Central memory CD4-positive, alpha-beta T cell (primary cell): ENCODE data around the gene KRT85.
"Not testable (repeated sequence)": the region's sequence is repeated elsewhere in the genome, so short reads cannot be mapped to it uniquely, and the experiment has no call there.

Experiments used
- DNase-seq: peaks from one replicate; pipeline ENCODE4 v3.0.0; 2022

KRT85 gene

GRCh38 chr12:52323416-52324152, 43.7 kb downstream of the KRT85 start:
- no peak for DNase-seq

- DNase-seq: no peak
Measured at GRCh38 chr12:52323001-52323400, 44.3 kb downstream of the KRT85 start.

- DNase-seq: no peak
Measured at GRCh38 chr12:52322069-52322468, 45.2 kb downstream of the KRT85 start.

- no peak for DNase-seq
Measured at GRCh38 chr12:52321418-52321817, 45.9 kb downstream of the KRT85 start.

GRCh38 chr12:52320784-52321400, 46.4 kb downstream of the KRT85 start, which contains the start of gene KRT83:
KRT83 (minus strand) TSS chr12:52321398; CDS start chr12:52321335, 63 bp downstream.
- DNase-seq: no peak

GRCh38 chr12:52319097-52319496, 48.2 kb downstream of the KRT85 start:
- DNase-seq: no peak

GRCh38 chr12:52318241-52318990, 48.9 kb downstream of the KRT85 start:
- no peak for DNase-seq

- DNase-seq: no peak
Measured at GRCh38 chr12:52317468-52318052, 49.7 kb downstream of the KRT85 start.

- no peak for DNase-seq
Measured at GRCh38 chr12:52316701-52317100, 50.6 kb downstream of the KRT85 start.

- DNase-seq: no peak
Measured at GRCh38 chr12:52316290-52316689, 51.0 kb downstream of the KRT85 start.

- not testable (repeated sequence) for DNase-seq
Measured at GRCh38 chr12:52315721-52316120, 51.6 kb downstream of the KRT85 start.

- no peak for DNase-seq
Measured at GRCh38 chr12:52314511-52314910, 52.8 kb downstream of the KRT85 start.

- no peak for DNase-seq
Measured at GRCh38 chr12:52313926-52314325, 53.4 kb downstream of the KRT85 start.

GRCh38 chr12:52313461-52313860, 53.8 kb downstream of the KRT85 start:
- DNase-seq: no peak

- no peak for DNase-seq
Measured at GRCh38 chr12:52312086-52312485, 55.2 kb downstream of the KRT85 start.

GRCh38 chr12:52311285-52311648, 56.0 kb downstream of the KRT85 start:
- no peak for DNase-seq

- DNase-seq: no peak
Measured at GRCh38 chr12:52310622-52311284, 56.5 kb downstream of the KRT85 start.
